NCI-H345 (cell line): ENCODE data around the gene TECTB.

Experiments used
- DNase-seq: peaks from one replicate; lab custom pipeline; 2025; lab: John Stamatoyannopoulos, UW

The TECTB gene

GRCh38 chr10:112311481-112311880 is 28.3 kb downstream of the TECTB start:
- DNase-seq: no peak

- DNase-seq: no peak
Measured at GRCh38 chr10:112313234-112313633, 30.0 kb downstream of the TECTB start.

- DNase-seq: no peak
Measured at GRCh38 chr10:112313911-112314310, 30.7 kb downstream of the TECTB start.

- DNase-seq: peak; percentile 57
Measured at GRCh38 chr10:112314822-112315474, 31.7 kb downstream of the TECTB start.

- no peak for DNase-seq
Measured at GRCh38 chr10:112327678-112328077, 44.5 kb downstream of the TECTB start.

- no peak for DNase-seq
Measured at GRCh38 chr10:112330162-112330561, 47.0 kb downstream of the TECTB start.

- DNase-seq: no peak
Measured at GRCh38 chr10:112330607-112331160, 47.5 kb downstream of the TECTB start.

- no peak for DNase-seq
Measured at GRCh38 chr10:112332022-112332421, 48.8 kb downstream of the TECTB start.

- DNase-seq: peak; percentile 86
Measured at GRCh38 chr10:112332509-112333228, 49.5 kb downstream of the TECTB start.

GRCh38 chr10:112333452-112333851 is 50.3 kb downstream of the TECTB start:
- DNase-seq: no peak

GRCh38 chr10:112335111-112335867 is 52.1 kb downstream of the TECTB start:
- DNase-seq: no peak

- DNase-seq: no peak
Measured at GRCh38 chr10:112335868-112336265, 52.7 kb downstream of the TECTB start.

- DNase-seq: no peak
Measured at GRCh38 chr10:112336556-112337201, 53.5 kb downstream of the TECTB start.

- no peak for DNase-seq
Measured at GRCh38 chr10:112338957-112339356, 55.8 kb downstream of the TECTB start.

- DNase-seq: no peak
Measured at GRCh38 chr10:112340601-112341000, 57.4 kb downstream of the TECTB start.

- DNase-seq: no peak
Measured at GRCh38 chr10:112343056-112343806, 60.0 kb downstream of the TECTB start.

GRCh38 chr10:112344261-112344660 is 61.1 kb downstream of the TECTB start:
- DNase-seq: no peak

GRCh38 chr10:112345202-112345601 is 62.0 kb downstream of the TECTB start:
- DNase-seq: no peak

GRCh38 chr10:112345743-112346142 is 62.5 kb downstream of the TECTB start:
- no peak for DNase-seq

GRCh38 chr10:112346774-112347173 is 63.6 kb downstream of the TECTB start:
- DNase-seq: no peak
